IMR-90 (cell line): ENCODE results near the gene GNPTG. TPM values are rescaled to one million over a fixed set of nuclear protein-coding genes. Genes with fewer than 3 reads are reported as not detected.

ENCODE experiments used
- ATAC-seq: fragments of 200-7000 bp; cut with Tn5 transposase; 2 replicates; pipeline ENCODE4 v1.9.1; 2020; ENCODE audit warnings: low read depth, mild to moderate bottlenecking, moderate library complexity
- BruUV-seq: library from RNA; stranded (reverse); fragments of 400-500 nt; replicated peaks from 2 replicates; lab custom pipeline; 2021; lab: Mats Ljungman, UMichigan
- CTCF ChIA-PET: fragments of 300-600 bp; formaldehyde crosslinking; extraction: SDS; loops from one replicate; lab custom pipeline; 2021; ENCODE audit warnings: antibody characterized with exemption; lab: Yijun Ruan, JAX
- POLR2A ChIA-PET: fragments of 300-600 bp; sonication (Branson Sonifier 250); formaldehyde crosslinking; loops from one replicate; lab custom pipeline; 2022; ENCODE audit warnings: antibody characterized with exemption; ENCODE audit not compliant: unreplicated experiment; lab: Charles Lee
- DNase-seq: peaks from one replicate; pipeline ENCODE4 v3.0.0; 2013
- H2AFZ ChIP-seq: replicated peaks from 2 replicates; pipeline ENCODE3; 2013; ENCODE audit warnings: low read length, mild to moderate bottlenecking; ENCODE audit not compliant: poor library complexity
- H2AK5ac ChIP-seq: 2 replicates; pipeline ENCODE4 v1.6.1; 2013; ENCODE audit warnings: low read depth, low read length, inconsistent platforms
- H2AK9ac ChIP-seq: replicated peaks from 2 replicates; pipeline ENCODE3; 2013; ENCODE audit warnings: mild to moderate bottlenecking, low read depth, low read length, moderate library complexity; ENCODE audit not compliant: poor library complexity
- H2BK120ac ChIP-seq: 2 replicates; pipeline ENCODE4 v1.6.1; 2013; ENCODE audit warnings: low read depth, low read length, inconsistent platforms
- H2BK15ac ChIP-seq: 3 replicates; pipeline ENCODE4 v1.6.1; 2013; ENCODE audit warnings: low read depth, low read length, inconsistent platforms
- H2BK20ac ChIP-seq: 2 replicates; pipeline ENCODE4 v1.6.1; 2013; ENCODE audit warnings: low read depth, mild to moderate bottlenecking, inconsistent platforms, low read length, moderate library complexity
- H2BK5ac ChIP-seq: 2 replicates; pipeline ENCODE4 v1.6.1; 2013; ENCODE audit warnings: mild to moderate bottlenecking, low read depth, low read length, inconsistent platforms; ENCODE audit not compliant: poor library complexity, severe bottlenecking
- H3K14ac ChIP-seq: replicated peaks from 2 replicates; pipeline ENCODE4 v1.6.1; 2013; ENCODE audit warnings: low read depth, low read length, inconsistent platforms
- H3K18ac ChIP-seq: 2 replicates; pipeline ENCODE4 v1.6.1; 2013; ENCODE audit warnings: low read depth, low read length, control low read depth
- H3K23ac ChIP-seq: 2 replicates; pipeline ENCODE4 v1.6.1; 2013; ENCODE audit warnings: low read depth, low read length, inconsistent platforms
- H3K27ac ChIP-seq: 2 replicates; pipeline ENCODE4 v1.5.1; 2013; ENCODE audit warnings: mild to moderate bottlenecking, control low read depth, low read length; ENCODE audit not compliant: insufficient read depth
- H3K27me3 ChIP-seq: 2 replicates; pipeline ENCODE4 v1.6.1; 2013; ENCODE audit warnings: low read length; ENCODE audit not compliant: control insufficient read depth, insufficient read depth
- H3K36me3 ChIP-seq: 2 replicates; pipeline ENCODE4 v1.6.1; 2013; ENCODE audit warnings: low read length, mixed read lengths; ENCODE audit not compliant: control insufficient read depth, insufficient read depth
- H3K4ac ChIP-seq: 2 replicates; pipeline ENCODE4 v1.6.1; 2013; ENCODE audit warnings: low read depth, low read length, inconsistent platforms
- H3K4me1 ChIP-seq: 2 replicates; pipeline ENCODE4 v1.6.1; 2013; ENCODE audit warnings: low read length, mixed read lengths; ENCODE audit not compliant: control insufficient read depth, insufficient read depth
- H3K4me2 ChIP-seq: 2 replicates; pipeline ENCODE4 v1.6.1; 2013; ENCODE audit warnings: low read depth, mild to moderate bottlenecking, control low read depth, low read length, moderate library complexity
- H3K4me3 ChIP-seq: 2 replicates; pipeline ENCODE4 v1.5.1; 2013; ENCODE audit warnings: low read depth, mild to moderate bottlenecking, control low read depth, low read length, moderate library complexity; ENCODE audit not compliant: insufficient read depth
- H3K56ac ChIP-seq: 2 replicates; pipeline ENCODE4 v1.6.1; 2013; ENCODE audit warnings: low read length, inconsistent platforms; ENCODE audit not compliant: insufficient read depth; ENCODE audit errors: extremely low read depth
- H3K79me1 ChIP-seq, 2 experiments: 2 replicates each; pipeline ENCODE4 v1.6.1; 2013; ENCODE audit warnings: low read length in 2 of 2, inconsistent platforms in 1 of 2, low read depth in 1 of 2
- H3K9ac ChIP-seq: 2 replicates; pipeline ENCODE4 v1.6.1; 2013; ENCODE audit warnings: low read depth, low read length, control low read depth
- H3K9me1 ChIP-seq: 2 replicates; pipeline ENCODE4 v1.6.1; 2013; ENCODE audit warnings: low read length, inconsistent platforms; ENCODE audit not compliant: insufficient read depth
- H3K9me3 ChIP-seq: 2 replicates; pipeline ENCODE4 v1.6.1; 2013; ENCODE audit warnings: low read length; ENCODE audit not compliant: control insufficient read depth, insufficient read depth
- H4K20me1 ChIP-seq: 2 replicates; pipeline ENCODE4 v1.6.1; 2013; ENCODE audit warnings: low read length, inconsistent platforms; ENCODE audit not compliant: insufficient read depth
- H4K5ac ChIP-seq: 2 replicates; pipeline ENCODE4 v1.6.1; 2013; ENCODE audit warnings: mild to moderate bottlenecking, low read depth, low read length, control low read depth
- H4K8ac ChIP-seq, 2 experiments: 2 replicates each; pipeline ENCODE4 v1.6.1; 2013; ENCODE audit warnings: low read depth in 2 of 2, low read length in 2 of 2, control low read depth in 1 of 2, inconsistent platforms in 1 of 2
- H4K91ac ChIP-seq: 2 replicates; pipeline ENCODE4 v1.6.1; 2013; ENCODE audit warnings: low read depth, low read length, inconsistent platforms; ENCODE audit not compliant: insufficient read depth
- BHLHE40 ChIP-seq: fragments of 150-350 bp; IDR thresholded peaks from 2 replicates; pipeline ENCODE4 v1.6.1; 2016; ENCODE audit warnings: mild to moderate bottlenecking, low read depth, low read length
- FOS ChIP-seq: fragments of 150-350 bp; IDR thresholded peaks from 2 replicates; pipeline ENCODE4 v1.6.1; 2016; ENCODE audit warnings: low read depth, low read length
- MAZ ChIP-seq: IDR thresholded peaks from 2 replicates; pipeline ENCODE4 v1.6.1; 2012; ENCODE audit warnings: low read depth, mild to moderate bottlenecking, low read length, improper control_type of control experiment, moderate library complexity, borderline replicate concordance
- MXI1 ChIP-seq: IDR thresholded peaks from 2 replicates; pipeline ENCODE4 v1.6.1; 2012; ENCODE audit warnings: low read depth, mild to moderate bottlenecking, low read length, moderate library complexity, borderline replicate concordance
- RAD21 ChIP-seq: IDR thresholded peaks from 2 replicates; pipeline ENCODE4 v1.6.1; 2012; ENCODE audit warnings: low read length, improper control_type of control experiment
- RFX5 ChIP-seq: IDR thresholded peaks from 2 replicates; pipeline ENCODE4 v1.8.0; 2012; ENCODE audit warnings: low read depth, mild to moderate bottlenecking, low read length, moderate library complexity
- SMC3 ChIP-seq: fragments of 150-350 bp; IDR thresholded peaks from 2 replicates; pipeline ENCODE4 v1.6.1; 2016; ENCODE audit warnings: low read depth, mild to moderate bottlenecking, antibody characterized with exemption, low read length, moderate library complexity
- WGBS, 2 experiments: methylation state at CpG; one replicate each; pipeline versions ENCODE4 v1.1.5 to v1.1.7; 2013; ENCODE audit warnings: missing lambda C conversion rate in 2 of 2; ENCODE audit not compliant: insufficient read length in 1 of 2; ENCODE audit errors: extremely low coverage in 2 of 2; 5-methylcytosine and 5-hydroxymethylcytosine counted together
- dilution Hi-C: fragments of 300-500 bp; cut with HindIII; formaldehyde crosslinking; loops from one replicate; pipeline ENCODE4 v1.14.3; 2018; ENCODE audit warnings: low sequenced_read_pairs; ENCODE audit not compliant: unreplicated experiment
- in situ Hi-C: fragments of 300-500 bp; cut with MboI; formaldehyde crosslinking; loops from 3 replicates; pipeline ENCODE4 v1.14.3; 2019; ENCODE audit warnings: low sequenced_read_pairs, inconsistent platforms, mixed read lengths
- intact Hi-C: fragments of 100-400 bp; cut with micrococcal nuclease; formaldehyde crosslinking; loops from 2 replicates; pipeline ENCODE4 v1.10.0; 2022
- polyA plus RNA-seq, 3 experiments: library from polyadenylated mRNA; depleted of rRNA; stranded (reverse); fragments of >200 nt; gene quantifications; 2 replicates each; pipeline ENCODE4 v1.2.3, GENCODE V29; 2012; ENCODE audit warnings: low replicate concordance in 1 of 3
- total RNA-seq: library from RNA; depleted of rRNA; stranded (reverse); fragments of >200 nt; gene quantifications from 2 replicates; pipeline ENCODE4 v1.2.3, GENCODE V29; 2012
- TF ChIP-seq, protein P1 (sequence below): conservative IDR thresholded peaks from 2 replicates; pipeline ENCODE4 v1.5.1; 2012; ENCODE audit warnings: mild to moderate bottlenecking, low read depth, low read length, improper control_type of control experiment

The GNPTG gene
- total and polyA plus RNA-seq, 2 of the 4 experiments (the other 2 are of a cell fraction), result 14.9 to 70.8 TPM

DNA sequence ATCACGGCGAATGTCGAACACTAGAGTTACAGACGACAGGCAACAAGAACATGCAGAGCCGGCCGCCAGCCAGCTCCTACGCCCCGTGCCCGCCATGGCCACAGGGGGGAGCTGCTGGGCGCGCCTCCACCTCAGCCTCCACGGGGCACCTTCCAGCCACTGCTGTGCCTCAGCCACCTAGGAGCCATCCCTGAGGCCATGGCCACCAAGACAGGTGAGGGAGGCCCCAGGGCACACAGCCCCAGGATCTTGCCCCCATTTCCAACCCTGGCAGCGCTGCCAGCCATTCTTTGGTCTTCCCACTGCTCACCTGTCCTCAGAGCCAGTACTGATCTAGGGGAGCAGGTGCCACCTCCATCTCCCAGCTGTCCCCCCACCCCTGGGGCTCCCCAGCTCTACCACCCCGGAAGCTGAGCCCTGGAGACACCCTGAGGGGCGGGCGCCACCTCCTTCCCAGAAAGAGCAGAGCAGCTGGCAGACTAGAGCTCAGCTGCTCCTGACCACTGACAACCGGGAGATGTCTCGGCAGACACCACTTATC, 11.8 kb downstream of the GNPTG start:
- H3K23ac ChIP-seq, result no peak overlapping the region
- ChIA-PET CTCF (interaction anchor here (1.3 kb wide), 1 partner anchor 20 kb away, joined by 3 read pairs; no protein-coding TSS in a partner anchor), POLR2A (no interaction called here)
- no peaks in the 10 kb centered on the region for H3K9me3 ChIP-seq
- 61% methylated on average over 9 of the region's 18 CpGs; no CpG with 5 or more reads in 1 of the 2 experiments for WGBS, 2 experiments
- in situ Hi-C loops (no loop called here), dilution Hi-C loops (no loop called here), intact Hi-C loops (no loop called here)
- no TSS peak for BruUV-seq
- H3K4me1 ChIP-seq, result no peaks in the 10 kb centered on the region
- H2BK15ac ChIP-seq, result no peak overlapping the region
- H4K20me1 ChIP-seq, result peaks cover 7% of the 10 kb centered on the region; the same call in 1 of the 2 replicates
- TF ChIP-seq MAZ, result no peak
- TF ChIP-seq SMC3, result peak; percentile 51
- no peak for TF ChIP-seq RFX5
- TF ChIP-seq FOS, result no peak
- TF ChIP-seq, protein P1, sequence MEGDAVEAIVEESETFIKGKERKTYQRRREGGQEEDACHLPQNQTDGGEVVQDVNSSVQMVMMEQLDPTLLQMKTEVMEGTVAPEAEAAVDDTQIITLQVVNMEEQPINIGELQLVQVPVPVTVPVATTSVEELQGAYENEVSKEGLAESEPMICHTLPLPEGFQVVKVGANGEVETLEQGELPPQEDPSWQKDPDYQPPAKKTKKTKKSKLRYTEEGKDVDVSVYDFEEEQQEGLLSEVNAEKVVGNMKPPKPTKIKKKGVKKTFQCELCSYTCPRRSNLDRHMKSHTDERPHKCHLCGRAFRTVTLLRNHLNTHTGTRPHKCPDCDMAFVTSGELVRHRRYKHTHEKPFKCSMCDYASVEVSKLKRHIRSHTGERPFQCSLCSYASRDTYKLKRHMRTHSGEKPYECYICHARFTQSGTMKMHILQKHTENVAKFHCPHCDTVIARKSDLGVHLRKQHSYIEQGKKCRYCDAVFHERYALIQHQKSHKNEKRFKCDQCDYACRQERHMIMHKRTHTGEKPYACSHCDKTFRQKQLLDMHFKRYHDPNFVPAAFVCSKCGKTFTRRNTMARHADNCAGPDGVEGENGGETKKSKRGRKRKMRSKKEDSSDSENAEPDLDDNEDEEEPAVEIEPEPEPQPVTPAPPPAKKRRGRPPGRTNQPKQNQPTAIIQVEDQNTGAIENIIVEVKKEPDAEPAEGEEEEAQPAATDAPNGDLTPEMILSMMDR, result peak; percentile 55
- peak; percentile 54 for TF ChIP-seq RAD21
- no peak for TF ChIP-seq BHLHE40
- no peak for TF ChIP-seq MXI1
- H2BK5ac ChIP-seq, result no peak overlapping the region
- peak overlapping the region; percentile 54 for H2AFZ ChIP-seq
- H4K5ac ChIP-seq, result no peak overlapping the region
- H3K36me3 ChIP-seq, result peaks cover 55% of the 10 kb centered on the region
- no peak overlapping the region for H2BK120ac ChIP-seq
- no peak overlapping the region for H3K14ac ChIP-seq
- peak; percentile 80 for ATAC-seq
- H4K91ac ChIP-seq, result no peak overlapping the region
- no peak overlapping the region for H2AK5ac ChIP-seq
- H3K27me3 ChIP-seq, result no peaks in the 10 kb centered on the region
- H3K9me1 ChIP-seq, result no peaks in the 10 kb centered on the region
- H3K4ac ChIP-seq, result no peak overlapping the region
- DNase-seq, result peak; percentile 12
- H2BK20ac ChIP-seq, result no peak overlapping the region
- H3K27ac ChIP-seq, result no peak overlapping the region
- H3K4me2 ChIP-seq, result no peak overlapping the region
- peaks cover 3 to 45% of the 10 kb centered on the region in 2 experiments for H3K79me1 ChIP-seq
- H3K56ac ChIP-seq, result no peak overlapping the region
- peak overlapping the region in 1 of 2 experiments; percentile 34; a peak in 1 of 4 replicates for H4K8ac ChIP-seq
- no peak overlapping the region for H3K9ac ChIP-seq
- no peak overlapping the region for H3K18ac ChIP-seq
- H3K4me3 ChIP-seq, result no peak overlapping the region
- H2AK9ac ChIP-seq, result peak overlapping the region; percentile 40
